PC-9 (cell line): Measurements from ENCODE around the gene UNC5C.

Experiments used
- EZH2 ChIP-seq: fragments of 200-600 bp; sonication (generic); IDR thresholded peaks from 2 replicates; pipeline ENCODE4 v1.8.0; 2017; ENCODE audit warnings: antibody characterized with exemption, low read depth
- TF ChIP-seq, protein P1 (sequence below): fragments of 200-600 bp; sonication (generic); conservative IDR thresholded peaks from 2 replicates; pipeline ENCODE4 v1.6.1; 2017; ENCODE audit warnings: mixed run types, antibody characterized with exemption, mild to moderate bottlenecking, moderate library complexity

GRCh38 chr4:95181996-95182306 lies 366.8 kb downstream of the UNC5C start:
- TF ChIP-seq, protein P1, sequence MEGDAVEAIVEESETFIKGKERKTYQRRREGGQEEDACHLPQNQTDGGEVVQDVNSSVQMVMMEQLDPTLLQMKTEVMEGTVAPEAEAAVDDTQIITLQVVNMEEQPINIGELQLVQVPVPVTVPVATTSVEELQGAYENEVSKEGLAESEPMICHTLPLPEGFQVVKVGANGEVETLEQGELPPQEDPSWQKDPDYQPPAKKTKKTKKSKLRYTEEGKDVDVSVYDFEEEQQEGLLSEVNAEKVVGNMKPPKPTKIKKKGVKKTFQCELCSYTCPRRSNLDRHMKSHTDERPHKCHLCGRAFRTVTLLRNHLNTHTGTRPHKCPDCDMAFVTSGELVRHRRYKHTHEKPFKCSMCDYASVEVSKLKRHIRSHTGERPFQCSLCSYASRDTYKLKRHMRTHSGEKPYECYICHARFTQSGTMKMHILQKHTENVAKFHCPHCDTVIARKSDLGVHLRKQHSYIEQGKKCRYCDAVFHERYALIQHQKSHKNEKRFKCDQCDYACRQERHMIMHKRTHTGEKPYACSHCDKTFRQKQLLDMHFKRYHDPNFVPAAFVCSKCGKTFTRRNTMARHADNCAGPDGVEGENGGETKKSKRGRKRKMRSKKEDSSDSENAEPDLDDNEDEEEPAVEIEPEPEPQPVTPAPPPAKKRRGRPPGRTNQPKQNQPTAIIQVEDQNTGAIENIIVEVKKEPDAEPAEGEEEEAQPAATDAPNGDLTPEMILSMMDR = no peak
- TF ChIP-seq EZH2 = no peak
